ENCODE results near the gene TK2. TPM values are rescaled to one million over a fixed set of nuclear protein-coding genes. Genes with fewer than 3 reads are reported as not detected.

The TK2 gene
- total RNA-seq, 1 donor from 2014 or later: 18.6 TPM

GRCh38 chr16:66551348-66551759, 1.4 kb upstream of the TK2 start:
- peak; percentile 36 for TF ChIP-seq CTCF (IDR thresholded peaks at IDR 0.05; ENCODE audit: borderline replicate concordance)
- DNase-seq: no peak
- intact Hi-C loops (cut with micrococcal nuclease): loop anchor here (10.0 kb wide), 1 partner anchor 53 kb away; the partner anchor contains the start of gene CMTM3
- peaks cover 6% of the 10 kb centered on the region for H3K36me3 ChIP-seq
- H3K4me1 ChIP-seq: peaks cover 75% of the 10 kb centered on the region
- no peak overlapping the region for H3K4me3 ChIP-seq
- H3K27me3 ChIP-seq (ENCODE audit: low read depth): no peaks in the 10 kb centered on the region
- no peaks in the 10 kb centered on the region for H3K9me3 ChIP-seq (replicated peaks)
- peak overlapping the region; percentile 99 for H3K27ac ChIP-seq (replicated peaks)

GRCh38 chr16:66548868-66549267, 1.1 kb downstream of the TK2 start:
- H3K4me3 ChIP-seq: peak overlapping the region; percentile 89
- H3K36me3 ChIP-seq: peaks cover 20% of the 10 kb centered on the region
- intact Hi-C loops (cut with micrococcal nuclease): no loop called here
- H3K9me3 ChIP-seq (replicated peaks): no peaks in the 10 kb centered on the region
- H3K27me3 ChIP-seq (ENCODE audit: low read depth): no peaks in the 10 kb centered on the region
- DNase-seq: no peak
- peak overlapping the region; percentile 99 for H3K27ac ChIP-seq (replicated peaks)
- TF ChIP-seq CTCF (IDR thresholded peaks at IDR 0.05; ENCODE audit: borderline replicate concordance): no peak
- H3K4me1 ChIP-seq: peaks cover 69% of the 10 kb centered on the region

- Histone ChIP-seq H3K27ac (replicated peaks) (peak overlapping the region; percentile 99), H3K4me3 (peak overlapping the region; percentile 89), H3K9me3 (replicated peaks) (no peaks in the 10 kb centered on the region), H3K4me1 (peaks cover 61% of the 10 kb centered on the region), H3K36me3 (peaks cover 28% of the 10 kb centered on the region), H3K27me3 (ENCODE audit: low read depth) (no peaks in the 10 kb centered on the region)
- no peak for TF ChIP-seq CTCF (IDR thresholded peaks at IDR 0.05; ENCODE audit: borderline replicate concordance)
- DNase-seq: no peak
- intact Hi-C loops (cut with micrococcal nuclease): no loop called here
These were observed 1.9 kb downstream of the TK2 start for GRCh38 chr16:66548068-66548467.

GRCh38 chr16:66547101-66547989, 2.6 kb downstream of the TK2 start:
- DNase-seq: no peak
- no peak for TF ChIP-seq CTCF (IDR thresholded peaks at IDR 0.05; ENCODE audit: borderline replicate concordance)
- Histone ChIP-seq H3K4me3 (no peak overlapping the region), H3K27me3 (ENCODE audit: low read depth) (no peaks in the 10 kb centered on the region), H3K27ac (replicated peaks) (peak overlapping the region; percentile 99), H3K36me3 (peaks cover 30% of the 10 kb centered on the region), H3K4me1 (peaks cover 56% of the 10 kb centered on the region), H3K9me3 (replicated peaks) (no peaks in the 10 kb centered on the region)
- intact Hi-C loops (cut with micrococcal nuclease): no loop called here

GRCh38 chr16:66544016-66544757, 5.7 kb downstream of the TK2 start:
- no peak overlapping the region for H3K27ac ChIP-seq (replicated peaks)
- H3K27me3 ChIP-seq (ENCODE audit: low read depth): no peaks in the 10 kb centered on the region
- TF ChIP-seq CTCF (IDR thresholded peaks at IDR 0.05; ENCODE audit: borderline replicate concordance): no peak
- H3K36me3 ChIP-seq: peaks cover 55% of the 10 kb centered on the region
- peaks cover 36% of the 10 kb centered on the region for H3K4me1 ChIP-seq
- H3K9me3 ChIP-seq (replicated peaks): no peaks in the 10 kb centered on the region
- intact Hi-C loops (cut with micrococcal nuclease): no loop called here
- no peak for DNase-seq
- no peak overlapping the region for H3K4me3 ChIP-seq
